ENCODE data around the gene GSTM1. TPM values are rescaled to one million over a fixed set of nuclear protein-coding genes. Genes with fewer than 3 reads are reported as not detected.
A peak's percentile ranks its signal among the peaks of the same experiment; 100 is the strongest.

Gene GSTM1
- total RNA-seq, 1 donor from 2014 or later: not detected

GRCh38 chr1:109726007-109726406, 38.4 kb downstream of the GSTM1 start:
- no peak for DNase-seq (ENCODE audit: low read depth in 2 of 2)

GRCh38 chr1:109726728-109727373, 39.2 kb downstream of the GSTM1 start:
- no peak for DNase-seq (ENCODE audit: low read depth in 2 of 2)

GRCh38 chr1:109728870-109729269, 41.3 kb downstream of the GSTM1 start:
- no peak for DNase-seq (ENCODE audit: low read depth in 2 of 2)

- no peak for DNase-seq (ENCODE audit: low read depth in 2 of 2)
These were observed 43.0 kb downstream of the GSTM1 start for GRCh38 chr1:109730666-109731065.

- no peak for DNase-seq (ENCODE audit: low read depth in 2 of 2)
These were observed 44.8 kb downstream of the GSTM1 start for GRCh38 chr1:109732390-109732881.

GRCh38 chr1:109733236-109733870, 45.7 kb downstream of the GSTM1 start:
- no peak for DNase-seq (ENCODE audit: low read depth in 2 of 2)

- peak; percentile 16 to 77 for DNase-seq (ENCODE audit: low read depth in 2 of 2)
These were observed 52.4 kb downstream of the GSTM1 start for GRCh38 chr1:109739738-109740614.

- DNase-seq (ENCODE audit: low read depth in 2 of 2): no peak
These were observed 53.2 kb downstream of the GSTM1 start, which contains the start of gene GSTM3 for GRCh38 chr1:109740615-109741373. GSTM3 (minus strand) TSS chr1:109741038; CDS start chr1:109740287, 751 bp downstream.

Other genes starting within 250 kb of the GSTM1 start
- gene SYPL2, start 221.3 kb upstream of the GSTM1 start, total RNA-seq: under 0.01 TPM in 1 of 2 replicates, not detected in the other
- gene ATXN7L2, start 203.9 kb upstream of the GSTM1 start, total RNA-seq: 0.90 and 1.3 TPM in 2 replicates
- gene CYB561D1, start 193.7 kb upstream of the GSTM1 start, total RNA-seq: 3.1 and 4.6 TPM in 2 replicates
- 0.64 and 1.0 TPM in 2 replicates for gene AMIGO1, start 178.1 kb upstream of the GSTM1 start, total RNA-seq
- gene GPR61, start 147.9 kb upstream of the GSTM1 start, total RNA-seq: 0.13 TPM in 1 of 2 replicates, not detected in the other
- gene GNAI3, start 139.2 kb upstream of the GSTM1 start, total RNA-seq: 11.4 and 14.9 TPM in 2 replicates
- gene GNAT2, start 68.2 kb upstream of the GSTM1 start, total RNA-seq: 0.13 TPM in 1 of 2 replicates, not detected in the other
- gene AMPD2, start 68.0 kb upstream of the GSTM1 start, total RNA-seq: 24.3 and 37.2 TPM in 2 replicates
- gene GSTM4, start 31.7 kb upstream of the GSTM1 start, total RNA-seq: 1.2 and 1.3 TPM in 2 replicates
- 1.3 and 3.0 TPM in 2 replicates for gene GSTM2, start 19.8 kb upstream of the GSTM1 start, total RNA-seq
- 0.25 TPM in 1 of 2 replicates, not detected in the other for gene GSTM5, start 24.4 kb downstream of the GSTM1 start, total RNA-seq
- gene GSTM3, start 53.2 kb downstream of the GSTM1 start, total RNA-seq: 39.4 and 61.2 TPM in 2 replicates
- not detected in 2 replicates for gene EPS8L3, start 76.1 kb downstream of the GSTM1 start, total RNA-seq
- gene CSF1, start 223.0 kb downstream of the GSTM1 start, total RNA-seq: 4.6 and 7.6 TPM in 2 replicates